DOHH2 (cell line): ENCODE data around the gene LSMEM2.

ENCODE experiments used
- H3F3A ChIP-seq: fragments of 200-600 bp; sonication (generic), shearing (Covaris generic); 2 replicates; pipeline ENCODE4 v1.6.0; 2016; ENCODE audit warnings: antibody characterized with exemption, mild to moderate bottlenecking; ENCODE audit not compliant: control insufficient read depth, insufficient read depth
- H3K27ac ChIP-seq: fragments of 200-600 bp; sonication (generic); 2 replicates; pipeline ENCODE4 v1.5.1; 2014; ENCODE audit warnings: low read depth, mild to moderate bottlenecking, low read length, moderate library complexity
- H3K27me3 ChIP-seq: fragments of 200-600 bp; sonication (generic); 2 replicates; pipeline ENCODE4 v1.6.1; 2014; ENCODE audit warnings: mild to moderate bottlenecking, low read length, mixed read lengths; ENCODE audit not compliant: control insufficient read depth
- H3K36me3 ChIP-seq: fragments of 200-600 bp; sonication (generic); 2 replicates; pipeline ENCODE4 v1.6.1; 2014; ENCODE audit warnings: mild to moderate bottlenecking, low read length, moderate library complexity, mixed read lengths; ENCODE audit not compliant: control insufficient read depth
- H3K4me1 ChIP-seq: fragments of 200-600 bp; sonication (generic); 2 replicates; pipeline ENCODE4 v1.6.1; 2014; ENCODE audit warnings: mild to moderate bottlenecking, low read length, mixed read lengths; ENCODE audit not compliant: control insufficient read depth
- H3K4me2 ChIP-seq: fragments of 200-600 bp; sonication (generic); 2 replicates; pipeline ENCODE4 v1.6.0; 2014; ENCODE audit warnings: mild to moderate bottlenecking, low read length, moderate library complexity
- H3K4me3 ChIP-seq: fragments of 200-600 bp; sonication (generic); 2 replicates; pipeline ENCODE4 v1.5.1; 2014; ENCODE audit warnings: mild to moderate bottlenecking, low read length, mixed read lengths
- H3K79me2 ChIP-seq: fragments of 200-600 bp; sonication (generic); 2 replicates; pipeline ENCODE4 v1.6.1; 2014; ENCODE audit warnings: mild to moderate bottlenecking, low read length, mixed read lengths; ENCODE audit not compliant: control insufficient read depth
- H3K9me2 ChIP-seq: fragments of 200-600 bp; sonication (generic); replicated peaks from 2 replicates; pipeline ENCODE4 v1.6.1; 2014; ENCODE audit warnings: mild to moderate bottlenecking, low read length, mixed read lengths; ENCODE audit not compliant: control insufficient read depth
- H3K9me3 ChIP-seq: fragments of 200-600 bp; sonication (generic); 2 replicates; pipeline ENCODE4 v1.6.1; 2014; ENCODE audit warnings: antibody characterized with exemption, low read length, mixed read lengths; ENCODE audit not compliant: control insufficient read depth, insufficient read depth
- H4K20me1 ChIP-seq: fragments of 200-600 bp; sonication (generic); 2 replicates; pipeline ENCODE4 v1.6.0; 2014; ENCODE audit warnings: low read depth, mild to moderate bottlenecking, antibody characterized with exemption, low read length, moderate library complexity; ENCODE audit not compliant: control insufficient read depth, insufficient read depth
- CTCF ChIP-seq: fragments of 200-600 bp; sonication (generic); IDR thresholded peaks from one replicate; pipeline ENCODE4 v1.5.1; 2014; ENCODE audit warnings: antibody characterized with exemption, mild to moderate bottlenecking, low read depth, low read length; ENCODE audit not compliant: poor library complexity, severe bottlenecking
- EZH2phosphoT487 ChIP-seq: fragments of 200-600 bp; sonication (generic); IDR thresholded peaks from 2 replicates; pipeline ENCODE4 v1.6.1; 2017; ENCODE audit warnings: borderline replicate concordance, mild to moderate bottlenecking, antibody characterized with exemption, low read length, moderate library complexity, mixed read lengths

LSMEM2 gene

GRCh38 chr3:50272911-50273688, 5.8 kb upstream of the LSMEM2 start:
- H3K4me2 ChIP-seq: peak overlapping the region; percentile 50
- no peak overlapping the region for H3K27ac ChIP-seq
- TF ChIP-seq CTCF (peak; percentile 94), EZH2phosphoT487 (no peak)
- H3K27me3 ChIP-seq: peaks cover 50% of the 10 kb centered on the region
- H3K4me3 ChIP-seq: peak overlapping the region; percentile 21; the same call in 1 of the 2 replicates
- no peaks in the 10 kb centered on the region for H4K20me1 ChIP-seq
- no peaks in the 10 kb centered on the region for H3K9me3 ChIP-seq
- no peaks in the 10 kb centered on the region for H3F3A ChIP-seq
- peaks cover 13% of the 10 kb centered on the region for H3K4me1 ChIP-seq
- no peaks in the 10 kb centered on the region for H3K9me2 ChIP-seq
- no peaks in the 10 kb centered on the region for H3K79me2 ChIP-seq
- H3K36me3 ChIP-seq: no peaks in the 10 kb centered on the region

- Histone ChIP-seq H3K27ac (no peak overlapping the region), H3K4me2 (peak overlapping the region; percentile 50; the same call in 1 of the 2 replicates), H3K27me3 (peaks cover 45% of the 10 kb centered on the region)
These were observed 5.2 kb upstream of the LSMEM2 start for GRCh38 chr3:50273689-50274065.

GRCh38 chr3:50274371-50275104, 4.3 kb upstream of the LSMEM2 start:
- Histone ChIP-seq H3K79me2 (no peaks in the 10 kb centered on the region), H3K4me2 (no peak overlapping the region), H3K9me2 (no peaks in the 10 kb centered on the region), H3K9me3 (no peaks in the 10 kb centered on the region), H3K4me1 (peaks cover 13% of the 10 kb centered on the region), H3F3A (no peaks in the 10 kb centered on the region), H4K20me1 (no peaks in the 10 kb centered on the region), H3K4me3 (no peak overlapping the region), H3K27ac (no peak overlapping the region), H3K36me3 (no peaks in the 10 kb centered on the region), H3K27me3 (peaks cover 43% of the 10 kb centered on the region)
- TF ChIP-seq EZH2phosphoT487: no peak
- peak; percentile 98 for TF ChIP-seq CTCF

More at GRCh38 chr3:50273689-50274065, 5.2 kb upstream of the LSMEM2 start:
- Histone ChIP-seq H3K79me2 (no peaks in the 10 kb centered on the region), H3K4me3 (no peak overlapping the region), H3F3A (no peaks in the 10 kb centered on the region), H3K4me1 (peaks cover 13% of the 10 kb centered on the region), H4K20me1 (no peaks in the 10 kb centered on the region), H3K36me3 (no peaks in the 10 kb centered on the region), H3K9me2 (no peaks in the 10 kb centered on the region), H3K9me3 (no peaks in the 10 kb centered on the region)
- TF ChIP-seq CTCF: no peak
- no peak for TF ChIP-seq EZH2phosphoT487
